H1 (cell line): Measurements from ENCODE around the gene HBB. TPM values are rescaled to one million over a fixed set of nuclear protein-coding genes. Genes with fewer than 3 reads are reported as not detected.

Experiments used
- CTCF ChIA-PET: fragments of 300-600 bp; sonication (Branson Sonifier 250); formaldehyde crosslinking; loops from one replicate; lab custom pipeline; 2021; ENCODE audit not compliant: partially characterized antibody; lab: Charles Lee
- POLR2A ChIA-PET: fragments of 300-600 bp; sonication (Branson Sonifier 250); formaldehyde crosslinking; loops from one replicate; lab custom pipeline; 2021; ENCODE audit warnings: inconsistent platforms; ENCODE audit not compliant: partially characterized antibody; lab: Charles Lee
- DNase-seq, 2 experiments: peaks; one replicate each; pipeline versions ENCODE4 v3.0.0 to v3.0.0-alpha.2; 2010 to 2022; ENCODE audit warnings: low spot score in 2 of 2, low read depth in 1 of 2, mixed read lengths in 1 of 2
- FAIRE-seq: peaks from 2 replicates; lab custom pipeline; 2011; peaks lifted over from hg19 to GRCh38; lab: Jason Lieb, UNC
- H2AFZ ChIP-seq: 2 replicates; pipeline ENCODE4 v1.8.1; 2012; ENCODE audit warnings: low read length, inconsistent platforms
- H2AK5ac ChIP-seq: 2 replicates; pipeline ENCODE4 v1.6.1; 2013; ENCODE audit warnings: low read depth, low read length
- H2BK120ac ChIP-seq: replicated peaks from 2 replicates; pipeline ENCODE3; 2013; ENCODE audit warnings: low read depth, low read length, inconsistent platforms
- H2BK12ac ChIP-seq: 2 replicates; pipeline ENCODE4 v1.6.1; 2013; ENCODE audit warnings: low read depth, low read length
- H2BK15ac ChIP-seq: 2 replicates; pipeline ENCODE4 v1.6.1; 2013; ENCODE audit warnings: low read length
- H2BK20ac ChIP-seq: 2 replicates; pipeline ENCODE4 v1.6.1; 2013; ENCODE audit warnings: low read length
- H2BK5ac ChIP-seq: 2 replicates; pipeline ENCODE4 v1.6.1; 2013; ENCODE audit warnings: low read depth, low read length
- H3K14ac ChIP-seq: 2 replicates; pipeline ENCODE4 v1.6.1; 2013; ENCODE audit warnings: inconsistent platforms; ENCODE audit not compliant: insufficient read length
- H3K18ac ChIP-seq: 2 replicates; pipeline ENCODE4 v1.6.1; 2013; ENCODE audit warnings: low read length; ENCODE audit errors: extremely low read depth
- H3K23ac ChIP-seq: 2 replicates; pipeline ENCODE4 v1.6.1; 2013; ENCODE audit warnings: inconsistent platforms; ENCODE audit not compliant: insufficient read length
- H3K23me2 ChIP-seq: 2 replicates; pipeline ENCODE4 v1.6.1; 2013; ENCODE audit warnings: low read depth, low read length
- H3K27ac ChIP-seq: 2 replicates; pipeline ENCODE4 v1.6.1; 2011; ENCODE audit warnings: low read depth, low read length, inconsistent platforms
- H3K27me3 ChIP-seq, 4 experiments: replicated peaks in 1 of 4; 1 replicate in 1 of 4; 2 replicates in 3 of 4; pipeline versions ENCODE4 v1.6.1 to v1.8.1; 2011 to 2013; ENCODE audit warnings: low read length in 3 of 4, mild to moderate bottlenecking in 3 of 4, inconsistent platforms in 2 of 4, mixed read lengths in 2 of 4, moderate library complexity in 1 of 4; ENCODE audit not compliant: control insufficient read depth in 3 of 4, insufficient read depth in 3 of 4; ENCODE audit errors: extremely low read depth in 1 of 4
- H3K36me3 ChIP-seq, 4 experiments: 2 replicates each; pipeline versions ENCODE4 v1.6.1 to v1.8.1; 2011 to 2013; ENCODE audit warnings: mild to moderate bottlenecking in 4 of 4, low read length in 3 of 4, moderate library complexity in 2 of 4, control low read depth in 1 of 4, inconsistent platforms in 1 of 4; ENCODE audit not compliant: insufficient read depth in 4 of 4, control insufficient read depth in 2 of 4
- H3K4ac ChIP-seq: replicated peaks from 2 replicates; pipeline ENCODE3; 2013; ENCODE audit warnings: low read length, low read depth, mixed read lengths, inconsistent platforms; ENCODE audit not compliant: insufficient read length
- H3K4me1 ChIP-seq, 4 experiments: replicated peaks in 1 of 4; 1 replicate in 1 of 4; 2 replicates in 3 of 4; pipeline versions ENCODE4 v1.6.1 to v1.8.1; 2011 to 2013; ENCODE audit warnings: low read length in 3 of 4, inconsistent platforms in 2 of 4, mixed read lengths in 1 of 4; ENCODE audit not compliant: insufficient read depth in 4 of 4, control insufficient read depth in 3 of 4
- H3K4me2 ChIP-seq, 2 experiments: 2 replicates each; pipeline versions ENCODE4 v1.6.1 to v1.8.1; 2011 to 2013; ENCODE audit warnings: low read depth in 2 of 2, low read length in 2 of 2, control low read depth in 1 of 2, inconsistent platforms in 1 of 2, mild to moderate bottlenecking in 1 of 2; ENCODE audit not compliant: insufficient read depth in 1 of 2
- H3K4me3 ChIP-seq, 4 experiments: fragments of 200-600, 300-600 bp in 1 of 4; sonication (generic), shearing (Covaris generic), sonication (Bioruptor Twin) in 1 of 4; 2 replicates each; pipeline versions ENCODE4 v1.5.1 to v1.8.1; 2011 to 2016; ENCODE audit warnings: low read length in 4 of 4, low read depth in 3 of 4, control low read depth in 2 of 4, inconsistent platforms in 2 of 4, mild to moderate bottlenecking in 2 of 4, mixed read lengths in 1 of 4, moderate library complexity in 1 of 4; ENCODE audit not compliant: insufficient read depth in 2 of 4; ENCODE audit errors: extremely low read depth in 1 of 4
- H3K56ac ChIP-seq: replicated peaks from 2 replicates; pipeline ENCODE3; 2013; ENCODE audit warnings: low read depth, mild to moderate bottlenecking, mixed read lengths, low read length, inconsistent platforms; ENCODE audit not compliant: insufficient read length
- H3K79me1 ChIP-seq: 2 replicates; pipeline ENCODE4 v1.6.1; 2013; ENCODE audit warnings: low read depth, low read length, control low read depth
- H3K79me2 ChIP-seq, 2 experiments: 2 replicates each; pipeline versions ENCODE4 v1.6.1 to v1.8.1; 2012 to 2013; ENCODE audit warnings: low read length in 2 of 2, mild to moderate bottlenecking in 2 of 2, inconsistent platforms in 1 of 2; ENCODE audit not compliant: insufficient read depth in 2 of 2, control insufficient read depth in 1 of 2
- H3K9ac ChIP-seq, 4 experiments: replicated peaks in 1 of 4; 1 replicate in 1 of 4; 2 replicates in 3 of 4; pipeline versions ENCODE4 v1.6.1 to v1.8.1; 2011 to 2013; ENCODE audit warnings: low read depth in 3 of 4, low read length in 3 of 4, control low read depth in 2 of 4, mild to moderate bottlenecking in 2 of 4, moderate library complexity in 2 of 4, inconsistent platforms in 1 of 4; ENCODE audit errors: extremely low read depth in 1 of 4
- H3K9me3 ChIP-seq, 2 experiments: 2 replicates each; pipeline versions ENCODE4 v1.6.1 to v1.8.1; 2012 to 2013; ENCODE audit warnings: mild to moderate bottlenecking in 2 of 2, moderate library complexity in 2 of 2, control low read depth in 1 of 2, inconsistent platforms in 1 of 2, low read depth in 1 of 2, low read length in 1 of 2, mixed read lengths in 1 of 2; ENCODE audit not compliant: insufficient read depth in 2 of 2
- H4K20me1 ChIP-seq, 2 experiments: replicated peaks in 1 of 2; 2 replicates each; pipeline versions ENCODE3 to v1.8.1; 2011 to 2013; ENCODE audit warnings: inconsistent platforms in 2 of 2, low read length in 2 of 2, mild to moderate bottlenecking in 1 of 2; ENCODE audit not compliant: insufficient read depth in 2 of 2, control insufficient read depth in 1 of 2
- H4K5ac ChIP-seq: 2 replicates; pipeline ENCODE4 v1.6.1; 2013; ENCODE audit warnings: low read length, low read depth, mixed read lengths, inconsistent platforms; ENCODE audit not compliant: insufficient read length
- H4K8ac ChIP-seq: 2 replicates; pipeline ENCODE4 v1.8.0; 2013; ENCODE audit warnings: mild to moderate bottlenecking, moderate library complexity, low read length, inconsistent platforms; ENCODE audit not compliant: insufficient read depth; ENCODE audit errors: extremely low read depth
- H4K91ac ChIP-seq: replicated peaks from 2 replicates; pipeline ENCODE3; 2013; ENCODE audit warnings: low read length, mixed read lengths, inconsistent platforms; ENCODE audit not compliant: insufficient read length
- CEBPB ChIP-seq: IDR thresholded peaks from 2 replicates; pipeline ENCODE4 v1.6.1; 2012; ENCODE audit warnings: low read depth, low read length
- KDM4A ChIP-seq: IDR thresholded peaks from one replicate; pipeline ENCODE4 v1.7.1; 2012; ENCODE audit warnings: low read depth, mild to moderate bottlenecking, moderate library complexity, low read length, inconsistent platforms; ENCODE audit not compliant: severe bottlenecking
- SP4 ChIP-seq: IDR thresholded peaks from 2 replicates; pipeline ENCODE4 v1.6.1; 2012; ENCODE audit warnings: low read length, inconsistent platforms
- SRF ChIP-seq: IDR thresholded peaks from 2 replicates; pipeline ENCODE4 v1.6.1; 2011; ENCODE audit warnings: mild to moderate bottlenecking, low read depth, low read length, moderate library complexity
- TAF7 ChIP-seq: optimal IDR thresholded peaks from 2 replicates; pipeline ENCODE3; 2011; ENCODE audit warnings: low read depth, mild to moderate bottlenecking, inconsistent platforms, low read length, moderate library complexity, borderline replicate concordance
- WGBS, 2 experiments: shearing (Covaris generic) in 1 of 2; methylation state at CpG; one replicate each; pipeline versions ENCODE4 v1.1.6 to v1.1.7; 2013 to 2015; ENCODE audit warnings: low lambda C conversion rate in 2 of 2, mixed read lengths in 2 of 2, inconsistent platforms in 1 of 2, low coverage in 1 of 2, missing lambda C conversion rate in 1 of 2; ENCODE audit not compliant: insufficient replicate concordance in 2 of 2, insufficient coverage in 1 of 2, insufficient read length in 1 of 2; ENCODE audit errors: extremely low coverage in 1 of 2, missing lambda C conversion rate in 1 of 2; 5-methylcytosine and 5-hydroxymethylcytosine counted together
- polyA plus RNA-seq, 7 experiments: library from polyadenylated mRNA; depleted of rRNA in 3 of 7; stranded (reverse) in 5 of 7; unstranded in 2 of 7; fragments of >200 nt in 5 of 7; fragments of 200-250 nt in 2 of 7; gene quantifications; 1 replicate in 5 of 7; 2 replicates in 1 of 7; 4 replicates in 1 of 7; pipeline versions ENCODE4 v1.2.1 to v1.2.3, GENCODE V29; 2011 to 2013; ENCODE audit warnings: missing spikeins in 2 of 7, mixed read lengths in 2 of 7
- total RNA-seq: library from RNA; stranded (reverse); fragmentation: NEBNext Ultra II Directional; extraction: Animal tissue kit (Norgen Biotek cat#: 25700); gene quantifications from 2 replicates; pipeline ENCODE4 v1.2.1, GENCODE V29; 2021

HBB gene
- total and polyA plus RNA-seq, 2 of the 8 experiments (the other 6 are each of a cell fraction or from before 2014, with no cell fraction given) = not detected

DNA sequence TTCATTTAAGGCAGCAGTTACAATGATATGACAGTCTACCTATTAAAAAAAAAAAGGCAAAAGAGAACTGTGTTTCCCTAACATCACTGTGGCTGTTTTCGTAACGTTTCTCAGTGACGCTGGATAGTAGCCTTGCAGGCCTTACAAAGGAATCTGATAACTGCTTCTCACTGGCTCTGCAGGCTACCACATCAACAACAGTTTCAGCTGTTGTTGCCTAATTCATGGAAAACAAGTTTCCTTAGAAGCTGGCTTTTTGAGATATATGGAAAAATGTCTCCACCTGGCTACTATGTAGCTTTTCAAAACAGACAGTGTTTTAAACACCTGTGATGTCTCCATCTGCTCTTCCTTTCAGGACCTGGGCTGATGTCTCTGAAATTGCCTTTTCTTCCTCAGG, 30.1 kb downstream of the HBB start:
- no peak overlapping the region for H2BK120ac ChIP-seq
- no peak overlapping the region for H2BK15ac ChIP-seq
- no peak overlapping the region for H3K4ac ChIP-seq
- H2BK5ac ChIP-seq = no peak overlapping the region
- no peak overlapping the region for H3K23ac ChIP-seq
- 76% methylated on average over 3 of the region's 3 CpGs; no CpG with 5 or more reads in 1 of the 2 experiments for WGBS, 2 experiments
- no peaks in the 10 kb centered on the region for H3K79me1 ChIP-seq
- no peaks in the 10 kb centered on the region for H3K23me2 ChIP-seq
- no peak overlapping the region for H3K18ac ChIP-seq
- H4K5ac ChIP-seq = no peak overlapping the region
- H3K79me2 ChIP-seq = no peaks in the 10 kb centered on the region
- H2AK5ac ChIP-seq = no peak overlapping the region
- H3K4me3 ChIP-seq = no peak overlapping the region
- no peaks in the 10 kb centered on the region for H3K27me3 ChIP-seq
- no peak overlapping the region for H4K91ac ChIP-seq
- H4K8ac ChIP-seq = no peak overlapping the region
- no peak overlapping the region for H2BK20ac ChIP-seq
- H3K4me2 ChIP-seq = no peak overlapping the region
- peaks cover 0 to 3% (median 0%) of the 10 kb centered on the region in 4 experiments; a peak in 1 of 7 replicates for H3K4me1 ChIP-seq
- no peaks in the 10 kb centered on the region for H3K36me3 ChIP-seq
- H3K9me3 ChIP-seq = peaks cover 0 to 3% of the 10 kb centered on the region in 2 experiments; a peak in 1 of 4 replicates
- H3K14ac ChIP-seq = no peak overlapping the region
- no peak overlapping the region for H2BK12ac ChIP-seq
- no peak for DNase-seq
- ChIA-PET CTCF (no interaction called here), POLR2A (no interaction called here)
- H4K20me1 ChIP-seq = no peaks in the 10 kb centered on the region
- 0 out of 2 replicates have a peak overlapping the region, but pooled peaks have one; percentile 0 for H2AFZ ChIP-seq
- TF ChIP-seq CEBPB = peak; percentile 24; the same call in 1 of the 2 replicates
- no peak for TF ChIP-seq KDM4A
- no peak for TF ChIP-seq SP4
- TF ChIP-seq TAF7 = no peak
- TF ChIP-seq SRF = no peak
- H3K9ac ChIP-seq = no peak overlapping the region
- no peak for FAIRE-seq
- no peak overlapping the region for H3K27ac ChIP-seq
- H3K56ac ChIP-seq = no peak overlapping the region
